BE2C (cell line): ENCODE data around the gene FXYD4.
A peak's percentile ranks its signal among the peaks of the same experiment; 100 is the strongest.

Experiments
- DNase-seq: peaks from one replicate; pipeline ENCODE4 v3.0.0-alpha.2; 2020
- H3K27me3 ChIP-seq: fragments of 250-450 bp; sonication (Bioruptor Pico); 2 replicates; pipeline ENCODE4 v1.5.1; 2020; ENCODE audit warnings: mild to moderate bottlenecking
- H3K36me3 ChIP-seq: fragments of 250-450 bp; sonication (Bioruptor Pico); 2 replicates; pipeline ENCODE4 v1.5.1; 2020; ENCODE audit warnings: mild to moderate bottlenecking
- H3K4me1 ChIP-seq: fragments of 250-450 bp; sonication (Bioruptor Pico); 2 replicates; pipeline ENCODE4 v1.5.1; 2020
- H3K4me3 ChIP-seq: 2 replicates; pipeline ENCODE4 v1.5.1; 2011; ENCODE audit warnings: low read depth, low read length
- H3K9me3 ChIP-seq: fragments of 250-450 bp; sonication (Bioruptor Pico); 2 replicates; pipeline ENCODE4 v1.5.1; 2020
- CTCF ChIP-seq: IDR thresholded peaks from 2 replicates; pipeline ENCODE4 v1.5.1; 2012; ENCODE audit warnings: mild to moderate bottlenecking, low read depth, low read length

Gene FXYD4

GRCh38 chr10:43386549-43386948, 15.1 kb downstream of the FXYD4 start:
- no peak for DNase-seq
- Histone ChIP-seq H3K27me3 (no peaks in the 10 kb centered on the region), H3K36me3 (peaks cover 60% of the 10 kb centered on the region), H3K4me3 (no peak overlapping the region), H3K4me1 (no peaks in the 10 kb centered on the region), H3K9me3 (no peaks in the 10 kb centered on the region)
- TF ChIP-seq CTCF = no peak

DNA sequence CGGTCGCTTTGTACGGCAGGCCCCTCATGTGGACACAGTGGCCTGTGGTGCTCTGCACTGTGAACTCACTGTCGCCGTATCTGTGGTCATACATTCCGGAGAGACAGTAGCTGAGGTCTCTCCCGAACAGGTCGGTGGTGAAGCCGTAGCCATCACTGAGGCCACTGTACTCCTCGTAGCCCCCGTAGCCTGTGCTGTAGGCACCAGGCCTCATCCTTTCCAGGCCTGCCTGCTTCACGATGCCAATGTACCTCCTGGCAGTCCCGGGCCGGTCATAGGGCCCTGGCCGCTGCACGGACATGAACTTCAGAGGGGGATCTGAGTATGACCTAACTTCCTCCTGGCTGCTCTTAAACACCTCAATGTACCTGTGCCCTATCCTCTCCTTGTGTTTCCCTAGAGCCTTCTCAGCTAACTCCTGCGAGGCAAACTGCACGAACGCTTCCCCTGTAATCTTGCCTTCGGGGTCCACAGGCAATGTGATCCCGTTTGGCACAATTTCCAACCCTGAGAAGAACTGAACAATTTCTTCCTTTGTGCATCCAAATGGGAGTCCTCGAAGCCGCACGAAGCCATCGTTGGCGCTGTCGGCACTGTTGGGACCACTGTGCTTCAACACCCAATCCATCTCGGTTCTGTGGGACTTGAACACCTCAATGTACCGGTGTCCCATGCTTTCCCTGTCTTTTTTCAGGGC, 15.7 kb downstream of the FXYD4 start:
- Histone ChIP-seq H3K27me3 (no peaks in the 10 kb centered on the region), H3K4me3 (no peak overlapping the region), H3K4me1 (no peaks in the 10 kb centered on the region), H3K9me3 (no peaks in the 10 kb centered on the region), H3K36me3 (peaks cover 66% of the 10 kb centered on the region)
- no peak for DNase-seq
- no peak for TF ChIP-seq CTCF

- Histone ChIP-seq H3K9me3 (no peaks in the 10 kb centered on the region), H3K36me3 (peaks cover 71% of the 10 kb centered on the region), H3K27me3 (no peaks in the 10 kb centered on the region), H3K4me1 (no peaks in the 10 kb centered on the region), H3K4me3 (no peak overlapping the region)
- DNase-seq = no peak
- TF ChIP-seq CTCF = no peak
Observed at GRCh38 chr10:43387678-43388032, 16.2 kb downstream of the FXYD4 start.

- Histone ChIP-seq H3K4me1 (no peaks in the 10 kb centered on the region), H3K27me3 (no peaks in the 10 kb centered on the region), H3K9me3 (no peaks in the 10 kb centered on the region), H3K36me3 (peaks cover 92% of the 10 kb centered on the region), H3K4me3 (no peak overlapping the region)
- DNase-seq = no peak
- no peak for TF ChIP-seq CTCF
Observed at GRCh38 chr10:43389867-43390266, 18.4 kb downstream of the FXYD4 start.

- Histone ChIP-seq H3K36me3 (peaks cover 94% of the 10 kb centered on the region), H3K4me3 (no peak overlapping the region), H3K27me3 (no peaks in the 10 kb centered on the region), H3K9me3 (no peaks in the 10 kb centered on the region), H3K4me1 (peaks cover 3% of the 10 kb centered on the region; the same call in 1 of the 2 replicates)
- no peak for DNase-seq
- no peak for TF ChIP-seq CTCF
Observed at GRCh38 chr10:43390333-43390732, 18.9 kb downstream of the FXYD4 start.

DNA sequence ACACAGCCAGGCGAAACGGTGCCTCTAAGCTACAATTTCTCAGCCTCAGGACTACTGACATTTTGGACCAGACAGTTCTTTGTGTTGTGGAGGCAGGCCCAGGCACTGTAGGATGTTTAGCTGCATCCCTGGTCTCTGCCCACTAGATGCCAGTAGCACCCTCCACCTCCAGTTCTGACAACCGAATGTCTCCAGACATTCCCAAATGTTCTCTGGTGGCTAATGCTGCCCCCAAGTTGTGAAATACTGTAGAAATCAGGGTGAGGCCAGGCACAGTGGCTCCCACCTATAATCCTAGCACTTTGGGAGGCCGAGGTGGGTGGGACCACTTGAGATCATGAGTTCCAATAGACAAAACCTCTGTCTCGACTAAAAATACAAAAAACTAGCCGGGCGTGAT, 19.3 kb downstream of the FXYD4 start:
- no peak overlapping the region for H3K4me3 ChIP-seq
- peak; percentile 46 for DNase-seq
- peaks cover 4% of the 10 kb centered on the region; the same call in 1 of the 2 replicates for H3K4me1 ChIP-seq
- H3K27me3 ChIP-seq = no peaks in the 10 kb centered on the region
- TF ChIP-seq CTCF = peak; percentile 64
- H3K36me3 ChIP-seq = peaks cover 96% of the 10 kb centered on the region
- no peaks in the 10 kb centered on the region for H3K9me3 ChIP-seq
